Heart left ventricle (tissue), 13 donors: ENCODE measurements around the gene SUSD6.

Source experiments
- CTCF ChIP-seq, 12 donors: fragments of 200-600 bp; sonication (generic) in 4 of 12; IDR thresholded peaks; one replicate each; pipeline versions ENCODE4 v1.5.0 to v1.8.0; 2018 to 2022; ENCODE audit warnings: antibody characterized with exemption in 12 of 12, mild to moderate bottlenecking in 5 of 12
- POLR2A ChIP-seq, 2 donors: fragments of 450-650 bp; IDR thresholded peaks; one replicate each; pipeline ENCODE4 v1.6.1; 2017; ENCODE audit warnings: antibody characterized with exemption in 2 of 2, mild to moderate bottlenecking in 2 of 2, moderate library complexity in 2 of 2
- donor health status: ischemic (EF 13 %, LVEDD 7.1; RV severe dilation, severe dysfunction).
- donor health status: DM: no; HTN: yes; CAD: no.
- donor health status: DM: no; HTN: no; CAD: no.
- donor health status: ischemic (EF 25% LVEDD 6.9; RV normal size, moderate dysfunction).
- donor health status: ischemic (EF 25% LVEDD 5.7; RV mildly dilated, moderate dysfunction).
- donor health status: ischemic (EF 35%, LVEDD 5.7; RV mildly dilated, moderate dysfunction).
- donor health status: nonischemic (EF 11% LVEDD 7.7; RV severe dilation, severe dysfunction).
- donor health status: DM: yes; HTN: yes; CAD: no.
- donor health status: PGD.
- donor health status: ischemic (EF 29% LVEDD 5.4; RV normal size, mild dysfunction).
- donor health status: nonischemic (EF 23%, LVEDD 6.1; RV moderate dilation, normal function).

DNA sequence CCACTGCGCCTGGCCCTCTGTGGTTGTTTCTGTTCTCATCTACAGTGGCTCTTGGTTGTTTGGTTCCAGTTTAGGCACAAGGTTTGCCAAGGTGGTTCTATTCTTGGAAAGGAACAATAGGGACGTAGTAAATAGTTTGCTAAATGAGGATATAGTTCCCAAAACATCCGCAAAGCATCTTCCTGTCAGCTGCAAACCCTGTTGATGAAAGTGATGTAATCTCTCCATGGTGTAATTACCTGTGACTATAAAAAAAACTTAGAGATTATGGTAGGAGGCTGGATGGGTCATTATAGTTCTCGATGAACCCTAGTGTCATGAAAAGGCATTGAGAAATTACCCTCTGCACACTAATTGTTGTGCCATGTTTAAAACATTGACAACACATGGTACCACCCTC, 52.9 kb downstream of the SUSD6 start:
- TF ChIP-seq CTCF (IDR thresholded peaks at IDR 0.05) (no peak), POLR2A (IDR thresholded peaks at IDR 0.05) (no peak)
